CD8-positive, alpha-beta memory T cell (primary cell): Measurements from ENCODE around the gene SIX2. TPM values are rescaled to one million over a fixed set of nuclear protein-coding genes. Genes with fewer than 3 reads are reported as not detected.

ENCODE experiments used
- CTCF ChIA-PET: fragments of 350-600 bp; sonication (Branson Sonifier 250); formaldehyde crosslinking; loops from one replicate; lab custom pipeline; 2021; ENCODE audit warnings: antibody characterized with exemption; lab: Charles Lee
- POLR2A ChIA-PET: fragments of 350-600 bp; sonication (Branson Sonifier 250); formaldehyde crosslinking; loops from one replicate; lab custom pipeline; 2021; ENCODE audit warnings: antibody characterized with exemption; lab: Charles Lee
- DNase-seq, 5 donors: peaks; one replicate each; pipeline versions ENCODE4 v3.0.0 to v3.0.0-alpha.2; 2020 to 2022; ENCODE audit warnings: mixed read lengths in 1 of 5
- H3K27ac ChIP-seq: one replicate; pipeline ENCODE4 v1.7.0; 2013; ENCODE audit warnings: low read depth, mild to moderate bottlenecking, low read length, moderate library complexity
- H3K27me3 ChIP-seq: 2 replicates; pipeline ENCODE4 v1.7.0; 2013; ENCODE audit warnings: low read length, mild to moderate bottlenecking; ENCODE audit not compliant: insufficient read depth, poor library complexity, severe bottlenecking
- H3K36me3 ChIP-seq: 2 replicates; pipeline ENCODE4 v1.7.0; 2013; ENCODE audit warnings: mild to moderate bottlenecking, low read length, moderate library complexity; ENCODE audit not compliant: insufficient read depth
- H3K4me1 ChIP-seq: 2 replicates; pipeline ENCODE4 v1.7.0; 2013; ENCODE audit warnings: mild to moderate bottlenecking, low read length, moderate library complexity; ENCODE audit not compliant: insufficient read depth
- H3K4me3 ChIP-seq: 2 replicates; pipeline ENCODE4 v1.7.0; 2013; ENCODE audit warnings: mild to moderate bottlenecking, low read length
- H3K9me3 ChIP-seq: 2 replicates; pipeline ENCODE4 v1.7.0; 2013; ENCODE audit warnings: mild to moderate bottlenecking, low read length
- H3K27ac Mint-ChIP-seq, 8 donors: one replicate each; pipeline ENCODE4 v1.8.0; 2020 to 2021; ENCODE audit warnings: mixed read lengths in 8 of 8, mild to moderate bottlenecking in 6 of 8, inconsistent platforms in 3 of 8, moderate library complexity in 3 of 8
- H3K27me3 Mint-ChIP-seq, 2 donors: one replicate each; pipeline ENCODE4 v1.8.0; 2020 to 2021; ENCODE audit warnings: mixed read lengths in 2 of 2, mild to moderate bottlenecking in 1 of 2, moderate library complexity in 1 of 2
- H3K36me3 Mint-ChIP-seq, 3 donors: one replicate each; pipeline ENCODE4 v1.8.0; 2020 to 2021; ENCODE audit warnings: mixed read lengths in 3 of 3, inconsistent platforms in 1 of 3, mild to moderate bottlenecking in 1 of 3
- H3K4me1 Mint-ChIP-seq, 3 donors: one replicate each; pipeline ENCODE4 v1.8.0; 2020 to 2021; ENCODE audit warnings: mixed read lengths in 3 of 3, inconsistent platforms in 1 of 3, mild to moderate bottlenecking in 1 of 3
- H3K4me3 Mint-ChIP-seq, 7 donors: one replicate each; pipeline ENCODE4 v1.8.0; 2020 to 2021; ENCODE audit warnings: mixed read lengths in 7 of 7, mild to moderate bottlenecking in 6 of 7, moderate library complexity in 4 of 7, inconsistent platforms in 2 of 7
- H3K9me3 Mint-ChIP-seq, 5 donors: one replicate each; pipeline ENCODE4 v1.8.0; 2020 to 2022; ENCODE audit warnings: mixed read lengths in 5 of 5, mild to moderate bottlenecking in 3 of 5, moderate library complexity in 2 of 5, inconsistent platforms in 1 of 5
- polyA plus RNA-seq: library from polyadenylated mRNA; unstranded; fragments of 300-500 nt; fragmentation: Illumina TruSeq; gene quantifications from one replicate; pipeline ENCODE4 v1.2.3, GENCODE V29; 2021
- total RNA-seq, 2 experiments: library from RNA; stranded (reverse); gene quantifications; one replicate each; pipeline ENCODE4 v1.2.3, GENCODE V29; 2021

Gene SIX2
- total RNA-seq (under 1 TPM in 1 of 2 experiments, not detected in 1; 0.09 TPM), polyA plus RNA-seq (not detected)

DNA sequence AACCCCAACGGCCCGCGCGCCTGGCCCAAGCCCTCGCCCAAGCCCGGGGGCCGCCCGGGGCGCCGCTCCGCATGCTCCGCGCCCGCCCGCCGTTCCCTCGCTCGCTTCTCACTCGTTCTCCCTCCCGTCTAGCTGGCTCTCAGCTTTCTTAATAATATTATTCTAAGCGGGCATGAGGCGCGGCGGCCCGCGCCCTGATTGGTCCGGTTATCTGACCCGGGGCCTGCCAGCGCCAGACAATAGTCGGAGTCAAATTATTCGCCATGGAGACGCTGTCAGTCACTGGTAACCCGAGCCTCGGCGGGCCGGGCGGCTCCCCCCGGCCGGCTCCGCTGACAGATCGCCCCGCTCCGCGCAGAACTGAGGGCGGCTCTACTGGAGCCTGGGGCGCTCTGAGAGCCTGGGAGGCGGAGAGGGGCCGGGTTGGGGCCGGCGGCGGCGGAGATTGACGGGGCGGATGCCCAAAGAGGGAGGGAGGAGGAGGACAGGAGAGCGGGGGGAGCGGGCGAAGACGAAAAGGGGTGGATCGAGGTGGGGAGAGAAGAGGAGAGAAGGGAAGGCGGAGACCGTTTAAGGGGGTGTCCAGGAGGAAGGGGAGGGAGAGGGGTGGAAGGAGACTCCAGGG is at the start of gene SIX2:
Gene SIX2, minus strand, starts transcription at position 150 of the 625 bp plus-strand sequence. CDS start 342 bp downstream, outside the sequence.
- H3K27me3 ChIP-seq: peaks cover 35% of the 10 kb centered on the region
- no peaks in the 10 kb centered on the region for H3K9me3 Mint-ChIP-seq
- POLR2A ChIA-PET: no interaction called here

DNA sequence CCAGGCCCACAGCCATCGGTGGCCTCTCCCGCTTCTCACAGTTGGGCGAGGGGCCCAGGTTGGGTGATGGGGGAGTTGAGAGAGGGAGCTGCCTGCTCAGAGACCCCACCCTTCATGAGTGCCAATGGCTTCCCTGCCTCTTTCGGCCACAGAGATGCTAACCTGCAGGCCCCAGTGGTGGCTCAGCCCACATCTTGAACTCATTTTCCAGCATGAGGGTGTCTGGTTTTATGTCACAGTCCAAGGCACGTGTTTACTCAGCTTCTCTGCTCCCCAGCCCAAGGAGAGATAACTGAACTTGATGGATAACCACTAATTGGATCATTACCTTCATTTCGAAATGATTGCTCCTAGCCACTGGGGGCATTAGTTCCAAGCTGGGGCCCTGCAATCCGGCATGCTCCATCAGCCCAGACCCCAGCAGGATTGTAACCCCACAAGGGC is 45.9 kb upstream of the SIX2 start:
- no peak overlapping the region for H3K4me3 ChIP-seq
- ChIA-PET POLR2A (no interaction called here), CTCF (no interaction called here)
- no peak for DNase-seq
- H3K4me1 ChIP-seq: no peaks in the 10 kb centered on the region
- no peaks in the 10 kb centered on the region for H3K9me3 ChIP-seq
- Mint-ChIP-seq H3K36me3 (no peaks in the 10 kb centered on the region), H3K4me1 (no peaks in the 10 kb centered on the region), H3K9me3 (no peaks in the 10 kb centered on the region), H3K27me3 (peaks cover 8 to 13% of the 10 kb centered on the region in 2 donors), H3K4me3 (no peak overlapping the region), H3K27ac (no peak overlapping the region)
- H3K27me3 ChIP-seq: no peaks in the 10 kb centered on the region
- no peaks in the 10 kb centered on the region for H3K36me3 ChIP-seq
- H3K27ac ChIP-seq: no peak overlapping the region

More for the DNA sequence above, at the start of gene SIX2:
- H3K4me3 ChIP-seq: no peak within 1 kb of the TSS
- H3K36me3 ChIP-seq: no peaks in the 10 kb centered on the region
- H3K4me3 Mint-ChIP-seq: peak within 1 kb of the TSS; percentile 30 to 80 (median 64)
- H3K9me3 ChIP-seq: no peaks in the 10 kb centered on the region
- DNase-seq: no peak
- H3K27ac ChIP-seq: no peak within 1 kb of the TSS
- H3K36me3 Mint-ChIP-seq: no peaks in the 10 kb centered on the region
- no peaks in the 10 kb centered on the region for H3K4me1 ChIP-seq
- no peak within 1 kb of the TSS for H3K27ac Mint-ChIP-seq
- CTCF ChIA-PET: no interaction called here
- peaks cover 13 to 63% (median 19%) of the 10 kb centered on the region in 3 donors for H3K4me1 Mint-ChIP-seq
- H3K27me3 Mint-ChIP-seq: peaks cover 54 to 65% of the 10 kb centered on the region in 2 donors

DNA sequence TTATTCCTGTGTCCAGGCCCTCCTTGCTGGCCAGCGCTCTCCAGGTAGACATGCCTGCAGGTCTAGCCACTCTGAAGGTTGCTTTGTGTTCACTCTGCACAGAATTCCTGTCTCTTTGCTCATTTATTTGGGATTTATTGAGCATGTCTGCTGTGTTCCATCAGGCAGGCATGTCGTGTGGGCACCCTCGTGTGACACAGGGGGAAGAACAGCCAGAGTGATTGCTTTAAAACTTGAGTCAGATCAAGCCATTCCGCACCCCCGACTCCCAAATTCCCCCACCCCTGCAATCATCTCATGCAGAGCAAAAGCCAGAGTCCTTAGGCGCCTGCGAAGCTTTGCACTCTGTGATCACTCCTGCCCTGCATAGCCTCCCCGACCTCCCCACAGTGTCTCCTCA is 44.7 kb upstream of the SIX2 start:
- Mint-ChIP-seq H3K27me3 (peaks cover 8 to 13% of the 10 kb centered on the region in 2 donors), H3K4me1 (no peaks in the 10 kb centered on the region), H3K36me3 (no peaks in the 10 kb centered on the region), H3K9me3 (no peaks in the 10 kb centered on the region), H3K4me3 (no peak overlapping the region), H3K27ac (no peak overlapping the region)
- ChIA-PET CTCF (no interaction called here), POLR2A (no interaction called here)
- Histone ChIP-seq H3K27ac (no peak overlapping the region), H3K4me3 (no peak overlapping the region), H3K36me3 (no peaks in the 10 kb centered on the region), H3K4me1 (no peaks in the 10 kb centered on the region), H3K9me3 (no peaks in the 10 kb centered on the region), H3K27me3 (no peaks in the 10 kb centered on the region)
- no peak for DNase-seq

DNA sequence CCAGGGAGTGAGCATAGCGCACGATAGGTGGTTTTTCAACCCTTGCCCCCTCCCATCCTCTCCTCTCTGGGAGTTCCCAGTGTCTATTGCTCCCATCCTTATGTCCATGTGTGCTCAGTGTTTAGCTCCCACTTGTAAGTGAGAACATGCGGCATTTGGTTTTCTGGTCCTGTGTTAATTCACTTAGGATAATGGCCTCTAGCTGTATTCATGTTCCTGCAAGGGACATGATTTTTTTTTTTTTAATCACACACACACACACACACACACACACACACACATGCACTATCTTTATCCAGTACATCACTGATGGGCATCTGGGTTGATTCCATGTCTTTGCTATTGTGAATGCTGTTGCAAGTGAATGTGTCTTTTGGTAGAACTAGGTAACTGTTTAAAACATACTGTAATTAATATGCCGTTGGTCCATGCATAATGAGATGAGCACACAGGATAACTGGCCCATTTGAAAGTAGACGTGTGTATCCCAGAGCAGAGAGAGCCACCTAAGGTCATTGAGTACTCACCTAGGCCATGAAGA is 43.2 kb upstream of the SIX2 start:
- no peak overlapping the region for H3K27ac Mint-ChIP-seq
- no peaks in the 10 kb centered on the region for H3K4me1 Mint-ChIP-seq
- peaks cover 11 to 13% of the 10 kb centered on the region in 2 donors for H3K27me3 Mint-ChIP-seq
- H3K9me3 ChIP-seq: no peaks in the 10 kb centered on the region
- no peak overlapping the region for H3K4me3 ChIP-seq
- no peak for DNase-seq
- ChIA-PET CTCF (no interaction called here), POLR2A (no interaction called here)
- no peak overlapping the region for H3K27ac ChIP-seq
- no peaks in the 10 kb centered on the region for H3K27me3 ChIP-seq
- H3K36me3 Mint-ChIP-seq: no peaks in the 10 kb centered on the region
- no peaks in the 10 kb centered on the region for H3K36me3 ChIP-seq
- no peak overlapping the region for H3K4me3 Mint-ChIP-seq
- H3K9me3 Mint-ChIP-seq: no peaks in the 10 kb centered on the region
- no peaks in the 10 kb centered on the region for H3K4me1 ChIP-seq

DNA sequence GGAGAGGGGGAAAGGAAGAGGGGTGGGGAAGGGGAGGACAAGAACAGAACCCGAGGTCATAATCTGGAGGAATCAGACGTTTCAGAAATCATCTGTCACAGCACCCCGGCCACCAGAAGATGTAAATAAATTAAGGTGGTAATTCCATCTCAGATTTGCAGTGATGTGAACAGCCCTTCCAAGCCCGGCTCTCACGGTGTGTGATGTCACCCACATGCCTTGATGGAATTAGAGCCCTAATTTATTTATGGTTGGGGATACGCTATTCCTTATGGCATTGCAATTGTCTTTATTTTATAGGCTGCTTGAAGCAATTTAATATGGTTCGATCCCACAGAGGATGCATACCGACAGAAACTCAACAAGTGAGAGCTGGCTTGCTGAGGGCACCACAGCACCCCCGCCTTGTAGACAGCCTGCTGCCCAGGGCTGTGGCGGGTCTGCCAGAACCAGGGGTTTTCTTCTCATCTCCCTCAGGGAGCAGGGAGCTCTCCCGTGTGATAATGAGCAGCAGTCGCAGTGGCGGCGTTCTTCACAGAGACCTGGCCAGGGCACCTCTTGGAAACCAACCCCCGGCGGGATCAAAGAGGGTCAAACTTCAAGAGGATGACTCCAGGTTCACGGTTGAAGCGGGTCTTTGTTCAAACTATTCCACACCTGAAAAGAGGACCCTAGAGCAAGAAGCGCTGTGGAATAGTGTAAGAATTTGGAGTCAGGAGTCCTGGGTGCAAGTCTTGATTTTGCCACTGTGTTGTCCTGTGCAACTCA is 40.5 kb upstream of the SIX2 start:
- Mint-ChIP-seq H3K4me1 (no peaks in the 10 kb centered on the region), H3K4me3 (no peak overlapping the region), H3K36me3 (no peaks in the 10 kb centered on the region), H3K27me3 (peaks cover 11 to 19% of the 10 kb centered on the region in 2 donors), H3K27ac (no peak overlapping the region), H3K9me3 (no peaks in the 10 kb centered on the region)
- CTCF ChIA-PET: no interaction called here
- POLR2A ChIA-PET: no interaction called here
- Histone ChIP-seq H3K9me3 (no peaks in the 10 kb centered on the region), H3K4me1 (no peaks in the 10 kb centered on the region), H3K36me3 (no peaks in the 10 kb centered on the region), H3K4me3 (no peak overlapping the region), H3K27ac (no peak overlapping the region), H3K27me3 (no peaks in the 10 kb centered on the region)
- DNase-seq: no peak

DNA sequence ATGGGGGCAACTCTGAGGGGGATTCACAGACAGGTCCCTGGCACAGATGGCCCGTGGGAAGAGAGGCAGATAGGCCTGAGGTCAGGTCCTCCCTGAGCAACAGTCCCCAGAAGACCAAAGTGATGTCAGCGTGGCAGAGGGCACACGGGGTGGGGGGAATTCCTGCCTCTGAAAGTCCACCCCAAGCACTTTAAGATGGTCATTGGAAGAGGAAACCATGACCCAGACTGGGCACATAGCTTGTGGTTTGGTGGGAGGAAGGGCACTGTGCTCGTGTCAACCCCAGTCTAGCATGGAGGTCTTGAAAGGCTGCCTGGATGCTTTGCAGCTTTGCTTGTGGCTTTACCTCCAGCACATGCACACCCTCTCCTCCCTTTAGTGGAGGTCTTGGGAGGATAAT is 38.0 kb upstream of the SIX2 start:
- ChIA-PET CTCF (no interaction called here), POLR2A (no interaction called here)
- no peaks in the 10 kb centered on the region for H3K36me3 ChIP-seq
- no peak for DNase-seq
- no peak overlapping the region for H3K4me3 Mint-ChIP-seq
- no peak overlapping the region for H3K27ac Mint-ChIP-seq
- H3K27me3 Mint-ChIP-seq: peaks cover 2 to 21% of the 10 kb centered on the region in 2 donors
- H3K4me3 ChIP-seq: no peak overlapping the region
- no peaks in the 10 kb centered on the region for H3K9me3 ChIP-seq
- H3K4me1 Mint-ChIP-seq: no peaks in the 10 kb centered on the region
- H3K27ac ChIP-seq: no peak overlapping the region
- H3K27me3 ChIP-seq: no peaks in the 10 kb centered on the region
- no peaks in the 10 kb centered on the region for H3K36me3 Mint-ChIP-seq
- H3K4me1 ChIP-seq: no peaks in the 10 kb centered on the region
- H3K9me3 Mint-ChIP-seq: no peaks in the 10 kb centered on the region

DNA sequence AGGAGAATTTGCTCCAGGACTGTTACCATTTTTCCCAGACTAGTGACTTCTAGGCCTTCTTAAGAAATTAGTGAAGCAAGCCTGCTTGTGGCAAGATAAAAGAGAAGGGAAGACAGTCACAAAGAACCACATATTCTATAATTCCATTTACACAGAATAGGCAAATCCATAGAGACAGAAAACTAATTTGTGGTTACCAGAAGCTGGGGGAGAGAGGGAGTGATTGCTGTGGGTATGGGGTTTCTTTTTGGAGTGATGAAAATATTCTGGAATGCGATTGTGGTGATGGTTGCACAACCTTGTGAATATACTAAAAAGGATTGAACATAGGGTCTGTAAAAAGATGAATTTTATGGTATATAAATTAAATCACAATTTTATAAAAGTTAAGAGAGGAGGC is 37.5 kb upstream of the SIX2 start:
- H3K27me3 Mint-ChIP-seq: peaks cover 0 to 24% of the 10 kb centered on the region in 2 donors
- H3K36me3 ChIP-seq: no peaks in the 10 kb centered on the region
- no peak for DNase-seq
- no peaks in the 10 kb centered on the region for H3K9me3 Mint-ChIP-seq
- H3K9me3 ChIP-seq: no peaks in the 10 kb centered on the region
- ChIA-PET POLR2A (no interaction called here), CTCF (no interaction called here)
- H3K27ac ChIP-seq: no peak overlapping the region
- no peak overlapping the region for H3K4me3 Mint-ChIP-seq
- no peaks in the 10 kb centered on the region for H3K36me3 Mint-ChIP-seq
- no peak overlapping the region for H3K27ac Mint-ChIP-seq
- no peaks in the 10 kb centered on the region for H3K4me1 Mint-ChIP-seq
- no peaks in the 10 kb centered on the region for H3K27me3 ChIP-seq
- H3K4me3 ChIP-seq: no peak overlapping the region
- no peaks in the 10 kb centered on the region for H3K4me1 ChIP-seq

DNA sequence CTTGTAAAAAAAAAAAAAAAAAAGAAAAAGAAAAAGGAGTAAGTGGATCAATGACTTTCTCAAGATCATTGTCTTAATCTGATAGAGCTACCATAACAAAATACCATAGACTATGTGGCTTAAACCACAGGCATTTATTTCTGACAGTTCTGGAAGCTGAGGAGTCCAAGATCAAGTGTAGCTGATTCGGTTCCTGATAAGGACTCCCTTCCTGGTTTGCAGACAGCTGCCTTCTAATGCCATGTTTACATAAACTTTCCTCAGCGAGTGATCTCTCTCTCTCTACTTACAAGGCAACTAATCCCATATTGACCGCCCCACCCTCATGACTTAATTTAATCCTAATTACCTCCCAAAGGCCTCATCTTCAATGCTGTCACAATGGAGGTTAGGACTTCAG is 36.5 kb upstream of the SIX2 start:
- Histone ChIP-seq H3K27me3 (peaks cover 7% of the 10 kb centered on the region), H3K27ac (no peak overlapping the region), H3K4me3 (no peak overlapping the region), H3K4me1 (no peaks in the 10 kb centered on the region), H3K36me3 (no peaks in the 10 kb centered on the region), H3K9me3 (no peaks in the 10 kb centered on the region)
- Mint-ChIP-seq H3K4me3 (no peak overlapping the region), H3K4me1 (no peaks in the 10 kb centered on the region), H3K36me3 (no peaks in the 10 kb centered on the region), H3K9me3 (no peaks in the 10 kb centered on the region), H3K27ac (no peak overlapping the region), H3K27me3 (peaks cover 1 to 24% of the 10 kb centered on the region in 2 donors)
- POLR2A ChIA-PET: no interaction called here
- CTCF ChIA-PET: no interaction called here
- DNase-seq: no peak
